Progenitor cell of endocrine pancreas (in vitro differentiated cells): Measurements from ENCODE around the gene SVOPL. TPM values are rescaled to one million over a fixed set of nuclear protein-coding genes. Genes with fewer than 3 reads are reported as not detected.
"Not testable (repeated sequence)": the region's sequence is repeated elsewhere in the genome, so short reads cannot be mapped to it uniquely, and the experiment has no call there.

ENCODE experiments used
- DNase-seq: peaks from one replicate; pipeline ENCODE4 v3.0.0; 2021; ENCODE audit warnings: low spot score; ENCODE audit not compliant: unreplicated experiment
- H3K27ac Mint-ChIP-seq: 2 replicates; pipeline ENCODE4 v1.8.0; 2021; ENCODE audit warnings: mild to moderate bottlenecking, moderate library complexity, mixed read lengths
- H3K27me3 Mint-ChIP-seq: 2 replicates; pipeline ENCODE4 v1.8.0; 2021; ENCODE audit warnings: mixed read lengths
- H3K36me3 Mint-ChIP-seq: 2 replicates; pipeline ENCODE4 v1.8.0; 2022; ENCODE audit warnings: mixed read lengths; ENCODE audit not compliant: insufficient read depth
- H3K4me1 Mint-ChIP-seq: 2 replicates; pipeline ENCODE4 v1.8.0; 2021; ENCODE audit warnings: low read depth, mixed read lengths
- H3K4me3 Mint-ChIP-seq: 2 replicates; pipeline ENCODE4 v1.8.0; 2021; ENCODE audit warnings: low read depth, mild to moderate bottlenecking, moderate library complexity, mixed read lengths
- H3K9me3 Mint-ChIP-seq: 2 replicates; pipeline ENCODE4 v1.8.0; 2021; ENCODE audit warnings: low read depth, mixed read lengths
- CTCF ChIP-seq: fragments of 200-600 bp; sonication (generic); IDR thresholded peaks from one replicate; pipeline ENCODE4 v1.5.0; 2021; ENCODE audit warnings: antibody characterized with exemption, mild to moderate bottlenecking; ENCODE audit not compliant: unreplicated experiment
- total RNA-seq: library from RNA; stranded (reverse); gene quantifications from 2 replicates; pipeline ENCODE4 v1.2.1, GENCODE V29; 2021

The SVOPL gene
- total RNA-seq, 1 donor from 2014 or later, result 1.4 TPM

GRCh38 chr7:138735399-138735798 lies 34.2 kb upstream of the SVOPL start:
- peaks cover 16% of the 10 kb centered on the region for H3K4me1 Mint-ChIP-seq
- H3K4me3 Mint-ChIP-seq, result no peak overlapping the region
- no peaks in the 10 kb centered on the region for H3K36me3 Mint-ChIP-seq
- H3K27ac Mint-ChIP-seq, result no peak overlapping the region
- no peak for DNase-seq
- H3K27me3 Mint-ChIP-seq, result no peaks in the 10 kb centered on the region
- no peaks in the 10 kb centered on the region for H3K9me3 Mint-ChIP-seq
- no peak for TF ChIP-seq CTCF

- H3K27me3 Mint-ChIP-seq, H3K36me3 Mint-ChIP-seq, H3K4me3 Mint-ChIP-seq, H3K4me1 Mint-ChIP-seq, H3K9me3 Mint-ChIP-seq, DNase-seq, H3K27ac Mint-ChIP-seq: not testable (repeated sequence)
These were observed 30.6 kb upstream of the SVOPL start for GRCh38 chr7:138731733-138732132.

- no peak overlapping the region for H3K4me3 Mint-ChIP-seq
- no peaks in the 10 kb centered on the region for H3K27me3 Mint-ChIP-seq
- no peak for DNase-seq
- no peaks in the 10 kb centered on the region for H3K4me1 Mint-ChIP-seq
- H3K36me3 Mint-ChIP-seq, result no peaks in the 10 kb centered on the region
- H3K27ac Mint-ChIP-seq, result no peak overlapping the region
- peaks cover 3% of the 10 kb centered on the region for H3K9me3 Mint-ChIP-seq
- no peak for TF ChIP-seq CTCF
These were observed 28.3 kb upstream of the SVOPL start for GRCh38 chr7:138729444-138729843.

GRCh38 chr7:138727336-138728099 lies 26.4 kb upstream of the SVOPL start:
- no peaks in the 10 kb centered on the region for H3K36me3 Mint-ChIP-seq
- no peak overlapping the region for H3K4me3 Mint-ChIP-seq
- H3K27ac Mint-ChIP-seq, result no peak overlapping the region
- H3K4me1 Mint-ChIP-seq, result no peaks in the 10 kb centered on the region
- peaks cover 3% of the 10 kb centered on the region for H3K9me3 Mint-ChIP-seq
- H3K27me3 Mint-ChIP-seq, result no peaks in the 10 kb centered on the region
- no peak for DNase-seq
- TF ChIP-seq CTCF, result no peak

GRCh38 chr7:138726288-138726687 lies 25.1 kb upstream of the SVOPL start:
- TF ChIP-seq CTCF, result peak; percentile 8
- H3K27me3 Mint-ChIP-seq, result no peaks in the 10 kb centered on the region
- no peak for DNase-seq
- peaks cover 3% of the 10 kb centered on the region for H3K9me3 Mint-ChIP-seq
- H3K4me3 Mint-ChIP-seq, result no peak overlapping the region
- H3K27ac Mint-ChIP-seq, result no peak overlapping the region
- H3K36me3 Mint-ChIP-seq, result no peaks in the 10 kb centered on the region
- no peaks in the 10 kb centered on the region for H3K4me1 Mint-ChIP-seq

- Mint-ChIP-seq H3K4me3 (no peak overlapping the region), H3K4me1 (no peaks in the 10 kb centered on the region), H3K9me3 (no peaks in the 10 kb centered on the region), H3K27ac (no peak overlapping the region), H3K36me3 (no peaks in the 10 kb centered on the region), H3K27me3 (no peaks in the 10 kb centered on the region)
- DNase-seq, result no peak
- no peak for TF ChIP-seq CTCF
These were observed 19.1 kb upstream of the SVOPL start for GRCh38 chr7:138720286-138720685.
